GM18517 (cell line): Measurements from ENCODE around the gene CYP3A7.
"Not testable (repeated sequence)": the region's sequence is repeated elsewhere in the genome, so short reads cannot be mapped to it uniquely, and the experiment has no call there.

Experiments
- ATAC-seq: cut with Tn5 transposase; IDR thresholded peaks from one replicate; pipeline ENCODE4 v1.9.1; 2021; ENCODE audit warnings: mild to moderate bottlenecking, moderate library complexity; ENCODE audit not compliant: unreplicated experiment

The CYP3A7 gene

DNA sequence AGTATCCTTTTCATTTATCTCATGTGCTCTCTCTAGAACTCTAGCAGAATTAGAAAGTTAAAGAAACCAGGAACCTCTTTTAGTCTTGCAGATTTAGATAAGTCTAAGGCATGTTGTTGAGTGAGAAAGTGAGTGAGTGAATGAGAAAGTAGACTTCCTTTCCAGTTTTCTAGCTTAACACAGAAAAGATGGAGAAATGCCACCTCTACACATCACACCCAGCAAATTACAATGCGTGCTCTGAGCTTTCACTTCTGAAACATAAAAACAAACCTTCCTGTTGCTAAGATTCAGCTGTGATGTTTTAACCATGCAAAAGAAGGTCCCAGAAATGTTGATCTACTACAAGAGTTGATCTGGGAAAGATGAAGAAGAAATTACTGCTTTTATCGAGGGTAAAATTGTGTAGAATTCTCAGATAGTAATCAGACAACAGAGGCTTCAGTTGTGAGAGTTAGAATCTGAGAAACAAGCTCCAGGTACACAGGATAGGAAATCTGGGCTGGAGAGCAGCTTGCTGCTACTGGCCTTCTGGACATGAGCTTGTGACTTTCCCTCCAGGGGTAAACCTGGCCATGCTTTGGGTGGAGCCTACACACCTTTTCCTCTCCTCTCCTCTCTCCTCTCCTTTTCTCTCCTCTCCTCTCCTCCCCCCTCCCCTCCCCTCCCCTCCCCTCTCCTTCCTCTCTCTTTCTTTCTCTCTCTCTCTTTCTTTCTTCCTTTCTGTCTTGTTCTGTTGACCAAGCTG, 59.8 kb downstream of the CYP3A7 start:
- ATAC-seq = no peak

DNA sequence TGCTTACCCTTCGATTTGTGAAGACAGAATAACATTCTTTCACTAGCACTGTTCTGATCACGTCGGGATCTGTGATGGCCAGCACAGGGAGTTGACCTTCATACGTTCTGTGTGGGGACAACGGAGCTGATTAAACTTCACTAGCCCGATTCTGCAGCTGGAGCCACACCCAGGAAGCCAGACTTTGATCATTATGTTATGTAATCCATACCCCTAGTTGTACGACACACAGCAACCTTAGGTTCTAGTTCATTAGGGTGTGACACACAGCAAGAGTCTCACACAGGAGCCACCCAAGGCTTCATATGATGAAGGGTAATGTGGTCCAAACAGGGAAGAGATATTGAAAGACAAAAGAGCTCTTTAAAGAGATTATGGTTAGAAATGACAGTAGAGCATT, 62.4 kb downstream of the CYP3A7 start:
- no peak for ATAC-seq

DNA sequence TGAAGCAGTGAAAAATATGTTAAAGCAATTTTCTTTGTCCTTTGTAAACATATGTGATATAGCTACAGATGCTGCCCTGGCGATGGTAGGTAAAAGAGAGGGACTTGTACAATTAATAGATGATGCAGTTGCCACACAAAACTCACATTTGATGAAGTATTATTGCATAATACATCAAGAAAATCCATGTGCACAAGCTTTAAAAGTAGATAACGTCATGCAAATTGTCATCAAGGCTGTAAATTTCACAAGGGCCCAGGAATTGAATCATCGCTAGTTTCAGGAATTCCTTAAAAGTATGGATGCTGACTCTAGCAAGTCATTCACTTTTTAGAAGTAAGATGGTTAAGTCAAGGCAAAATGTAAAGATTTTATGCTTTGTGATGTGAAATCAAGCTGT, 65.2 kb downstream of the CYP3A7 start:
- no peak for ATAC-seq

DNA sequence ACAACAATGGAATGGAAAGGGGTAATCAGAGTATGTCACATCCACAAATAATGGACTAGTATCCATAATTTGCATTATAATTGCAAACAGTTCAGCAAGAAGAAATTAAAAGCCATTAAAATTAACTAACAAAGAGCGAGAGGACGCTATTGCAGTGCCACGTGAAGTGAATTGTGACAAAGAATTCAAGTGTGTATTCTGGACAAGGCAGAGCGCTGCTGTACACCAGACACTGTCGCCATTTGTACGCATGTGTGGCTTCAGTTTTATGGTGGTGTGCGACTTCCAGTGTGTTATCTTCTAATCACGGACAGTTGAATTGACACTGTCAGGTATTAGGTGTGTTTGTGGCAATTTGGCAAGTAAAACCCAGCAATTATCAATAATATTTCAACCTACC, 66.5 kb downstream of the CYP3A7 start:
- ATAC-seq = no peak

DNA sequence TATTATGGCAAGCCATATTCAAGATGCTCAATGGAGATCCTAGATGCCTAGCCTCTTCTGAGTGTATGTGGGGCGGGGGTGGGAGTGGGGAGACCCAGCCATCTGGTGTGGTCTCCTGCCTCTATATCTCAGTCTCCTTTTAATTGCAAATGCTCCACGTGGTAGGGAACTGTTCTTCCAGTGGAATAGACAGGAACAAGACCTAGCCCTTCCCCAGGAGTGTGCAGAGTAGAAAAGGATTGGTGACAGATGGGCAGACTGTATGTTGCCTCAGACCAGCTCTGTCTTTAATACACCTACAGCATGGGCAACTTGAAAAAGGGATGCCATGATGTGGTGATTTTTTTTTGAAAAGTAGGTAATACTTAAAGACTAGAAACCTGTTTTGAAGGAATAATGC, 67.8 kb downstream of the CYP3A7 start:
- no peak for ATAC-seq

DNA sequence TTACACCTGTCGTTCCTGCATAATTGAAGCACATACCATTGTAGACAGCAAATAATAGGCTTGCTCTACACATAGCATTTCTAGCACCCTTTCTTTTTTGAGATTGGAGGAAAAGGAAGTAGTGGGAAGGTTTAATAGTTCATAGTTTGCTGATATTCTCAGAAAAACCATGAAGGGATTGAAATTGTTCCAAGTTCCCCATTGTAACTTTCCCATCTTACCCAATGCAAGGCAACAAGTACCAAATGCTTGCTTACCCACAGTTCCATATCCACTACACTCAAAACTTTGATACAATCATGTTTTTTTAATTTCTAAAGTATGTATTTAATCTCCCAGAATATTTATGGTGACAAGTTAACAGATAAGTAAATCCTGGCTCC, 69.0 kb downstream of the CYP3A7 start:
- no peak for ATAC-seq

DNA sequence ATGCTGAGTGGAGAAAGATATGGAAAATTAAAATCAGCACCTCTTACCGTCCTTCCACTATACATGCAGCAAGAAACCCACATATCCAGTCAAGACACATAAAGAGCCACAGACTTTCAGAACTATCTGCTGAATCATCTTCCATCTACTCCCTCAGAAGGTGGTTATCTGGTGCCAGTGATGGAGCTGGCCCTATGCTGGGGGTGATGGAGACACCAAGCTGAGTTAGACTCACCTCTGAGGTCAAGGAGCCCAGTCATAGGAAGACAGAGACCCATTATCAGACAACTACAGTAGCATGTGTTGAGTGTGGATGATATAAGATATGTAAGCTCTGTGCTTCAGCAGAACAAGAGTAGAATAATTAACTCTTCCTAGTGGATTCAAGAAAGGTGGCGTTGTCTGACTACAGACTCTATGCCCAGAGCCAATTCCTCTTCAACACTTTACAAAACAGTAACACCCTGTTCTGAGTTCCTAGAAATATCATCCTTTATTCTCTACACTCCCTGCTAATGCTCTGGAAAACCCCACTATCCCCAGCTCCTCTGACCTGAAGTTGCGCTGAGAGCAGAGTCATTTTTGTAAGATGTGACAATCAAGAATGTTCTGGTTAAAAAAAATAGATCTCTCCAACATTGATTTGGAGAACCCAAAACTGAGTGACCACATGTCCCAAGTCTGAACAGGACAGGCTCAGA, 69.5 kb downstream of the CYP3A7 start:
- ATAC-seq = no peak

DNA sequence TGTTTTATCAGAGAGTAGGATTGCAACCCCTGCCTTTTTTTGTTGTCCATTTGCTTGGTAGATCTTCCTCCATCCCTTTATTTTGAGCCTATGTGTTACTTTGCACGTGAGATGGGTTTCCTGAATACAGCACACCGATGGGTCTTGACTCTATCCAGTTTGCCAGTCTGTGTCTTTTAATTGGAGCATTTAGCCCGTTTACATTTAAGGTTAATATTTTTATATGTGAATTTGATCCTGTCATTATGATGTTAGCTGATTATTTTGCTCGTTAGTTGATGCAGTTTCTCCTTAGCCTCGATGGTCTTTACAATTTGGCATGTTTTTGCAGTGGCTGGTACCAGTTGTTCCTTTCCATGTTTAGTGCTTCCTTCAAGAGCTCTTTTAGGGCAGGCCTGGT, 77.1 kb downstream of the CYP3A7 start:
- ATAC-seq = not testable (repeated sequence)
